Myocyte (in vitro differentiated cells): ENCODE data around the gene FBLL1. TPM values are rescaled to one million over a fixed set of nuclear protein-coding genes. Genes with fewer than 3 reads are reported as not detected.
"Not testable (repeated sequence)": the region's sequence is repeated elsewhere in the genome, so short reads cannot be mapped to it uniquely, and the experiment has no call there.

ENCODE experiments used
- DNase-seq: peaks from one replicate; pipeline ENCODE4 v3.0.0-alpha.2; 2012; ENCODE audit warnings: low read depth
- total RNA-seq: library from RNA; depleted of rRNA; stranded (reverse); fragments of >200 nt; gene quantifications from 2 replicates; pipeline ENCODE4 v1.2.3, GENCODE V29; 2014

The FBLL1 gene
- total RNA-seq, 1 donor from 2014 or later, result 1.4 TPM

DNA sequence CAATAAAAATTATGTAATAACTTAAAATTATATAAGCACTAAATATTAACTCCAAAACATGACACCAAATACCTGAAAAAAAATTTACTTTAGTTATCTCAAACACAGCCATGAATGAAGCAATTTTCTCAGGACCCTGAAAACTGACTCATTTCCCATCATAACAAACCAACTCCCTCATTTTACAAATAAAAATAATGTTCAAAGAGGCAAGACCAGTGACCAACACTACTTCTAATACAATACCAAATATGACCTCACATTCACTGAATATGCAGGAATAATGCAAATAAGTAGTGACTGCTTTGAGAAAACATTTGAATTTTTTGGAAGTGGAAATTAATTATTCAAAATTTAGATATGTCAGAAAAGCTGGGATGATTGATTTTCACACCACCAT is 21.6 kb downstream of the FBLL1 start:
- DNase-seq, result no peak

DNA sequence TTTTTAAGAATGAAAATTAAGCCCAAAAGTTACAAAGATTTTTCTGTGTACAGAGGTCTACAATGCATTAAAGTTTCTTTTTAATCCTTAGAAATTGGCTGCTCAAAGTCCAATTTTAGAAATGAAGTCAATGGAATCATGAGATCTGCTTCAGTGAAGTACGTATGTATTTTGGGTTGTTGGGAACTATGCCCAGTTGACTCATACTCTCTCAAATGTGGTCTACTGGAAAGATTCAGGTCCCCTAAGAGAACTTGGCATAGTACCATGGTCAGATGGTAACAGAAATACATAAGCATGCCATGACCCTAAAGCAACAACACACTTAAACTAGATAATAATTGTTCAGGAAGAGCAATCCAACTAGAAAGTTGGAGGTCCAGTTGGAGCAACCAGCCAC is 23.0 kb downstream of the FBLL1 start:
- peak; percentile 89 for DNase-seq

DNA sequence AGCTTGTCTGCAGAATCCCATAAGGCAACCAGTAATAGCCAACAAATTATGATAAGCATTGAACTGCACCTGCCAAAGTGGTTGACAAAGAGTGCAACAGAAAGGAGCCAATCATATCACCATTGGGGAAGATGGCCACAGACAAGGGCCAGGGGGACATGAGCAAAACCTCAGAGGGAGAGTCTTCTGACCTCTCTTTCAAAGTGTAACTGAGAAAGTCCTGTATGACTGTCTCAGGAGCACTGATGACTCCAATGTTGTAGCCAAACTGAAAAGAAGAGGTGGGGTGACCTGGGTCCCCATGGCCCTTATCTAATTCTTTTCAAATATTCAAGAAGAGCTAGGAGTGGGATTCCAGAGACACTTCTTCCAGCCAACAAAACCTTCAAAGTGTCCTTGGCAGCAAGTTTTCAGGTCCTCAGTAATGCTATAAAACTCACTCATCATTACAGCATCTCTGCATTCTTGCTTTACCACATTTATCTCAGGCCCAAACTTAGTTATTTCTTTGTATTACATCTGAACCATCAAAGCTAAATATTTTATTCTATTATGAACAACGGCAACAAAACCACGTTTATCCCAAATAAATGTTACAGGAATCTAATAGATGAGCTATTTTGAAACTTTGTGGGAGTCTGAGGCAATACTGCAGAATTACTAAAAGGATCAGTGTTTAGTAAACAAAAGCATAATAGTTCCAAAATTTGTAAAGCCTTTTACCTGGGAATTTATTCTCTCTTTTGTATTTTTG is 24.4 kb downstream of the FBLL1 start:
- DNase-seq, result no peak

- DNase-seq, result no peak
These were observed 28.3 kb downstream of the FBLL1 start for GRCh38 chr5:168557389-168557788.

GRCh38 chr5:168562279-168562678 is 33.2 kb downstream of the FBLL1 start:
- DNase-seq, result no peak

DNA sequence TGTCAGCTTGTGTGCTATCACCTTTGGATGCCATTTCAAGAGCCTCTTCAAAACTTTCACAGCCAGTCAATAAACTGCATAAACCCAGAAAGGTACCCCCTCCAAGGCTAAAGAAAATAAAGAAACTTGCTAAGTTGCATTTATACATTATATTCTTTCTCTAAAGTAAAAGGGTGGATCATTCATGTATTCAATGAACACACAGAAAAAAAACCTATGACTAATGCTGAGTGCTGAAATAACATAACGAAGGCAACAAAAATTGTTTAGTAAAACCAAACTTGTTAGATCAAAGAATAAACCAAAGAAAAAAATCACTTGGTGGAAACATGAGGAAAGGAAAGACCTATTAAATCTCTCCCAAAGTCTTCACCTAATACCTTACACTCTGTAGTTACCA is 34.9 kb downstream of the FBLL1 start:
- no peak for DNase-seq

- DNase-seq, result no peak
These were observed 39.6 kb downstream of the FBLL1 start for GRCh38 chr5:168568738-168569137.

- DNase-seq, result no peak
These were observed 41.6 kb downstream of the FBLL1 start for GRCh38 chr5:168570490-168571328.

GRCh38 chr5:168573663-168574062 is 44.6 kb downstream of the FBLL1 start:
- DNase-seq, result not testable (repeated sequence)

GRCh38 chr5:168574156-168574555 is 45.1 kb downstream of the FBLL1 start:
- not testable (repeated sequence) for DNase-seq

GRCh38 chr5:168575391-168576372 is 46.6 kb downstream of the FBLL1 start:
- no peak for DNase-seq

- DNase-seq, result peak; percentile 29
These were observed 48.9 kb downstream of the FBLL1 start for GRCh38 chr5:168578006-168578405.

- peak; percentile 79 for DNase-seq
These were observed 49.7 kb downstream of the FBLL1 start, which contains the start of gene PANK3 for GRCh38 chr5:168578538-168579487. Gene PANK3 (minus strand): TSS chr5:168579368. CDS start chr5:168579283, 85 bp downstream.

- peak; percentile 100 for DNase-seq
These were observed 50.6 kb downstream of the FBLL1 start for GRCh38 chr5:168579488-168580226.

- DNase-seq, result peak; percentile 40
These were observed 51.1 kb downstream of the FBLL1 start for GRCh38 chr5:168580227-168580508.
